GM23338 (cell line): ENCODE measurements around the gene RSPH1. TPM values are rescaled to one million over a fixed set of nuclear protein-coding genes. Genes with fewer than 3 reads are reported as not detected.

ENCODE experiments used
- ATAC-seq: fragments of 200-7000 bp; cut with Tn5 transposase; 3 replicates; pipeline ENCODE4 v1.9.1; 2020
- DNase-seq: peaks from one replicate; pipeline ENCODE4 v3.0.0-alpha.2; 2015; ENCODE audit warnings: low spot score
- H2AFZ ChIP-seq: fragments of 200-600 bp; sonication (generic); 2 replicates; pipeline ENCODE4 v1.8.0; 2016; ENCODE audit warnings: antibody characterized with exemption, mild to moderate bottlenecking, moderate library complexity
- H3F3A ChIP-seq: fragments of 200-600 bp; sonication (generic); replicated peaks from 2 replicates; pipeline ENCODE4 v1.8.0; 2017; ENCODE audit warnings: antibody characterized with exemption, mixed run types, low read depth
- H3K27ac ChIP-seq: fragments of 200-600 bp; sonication (generic); 2 replicates; pipeline ENCODE4 v1.6.1; 2016; ENCODE audit warnings: low read depth
- H3K27me3 ChIP-seq: fragments of 200-600 bp; sonication (generic); 2 replicates; pipeline ENCODE4 v1.8.0; 2016; ENCODE audit warnings: mild to moderate bottlenecking, mixed run types, moderate library complexity; ENCODE audit not compliant: insufficient read depth
- H3K36me3 ChIP-seq: fragments of 200-600 bp; sonication (generic); 2 replicates; pipeline ENCODE4 v1.8.0; 2016; ENCODE audit warnings: mild to moderate bottlenecking; ENCODE audit not compliant: insufficient read depth
- H3K4me1 ChIP-seq: fragments of 200-600 bp; sonication (generic); 2 replicates; pipeline ENCODE4 v1.8.0; 2016; ENCODE audit warnings: mild to moderate bottlenecking, moderate library complexity; ENCODE audit not compliant: insufficient read depth
- H3K4me2 ChIP-seq: fragments of 200-600 bp; sonication (generic); 2 replicates; pipeline ENCODE4 v1.7.1; 2017; ENCODE audit warnings: mixed run types
- H3K4me3 ChIP-seq: fragments of 200-600 bp; sonication (generic); 2 replicates; pipeline ENCODE4 v1.6.1; 2016; ENCODE audit warnings: mixed run types
- H3K79me2 ChIP-seq: fragments of 200-600 bp; sonication (generic); replicated peaks from 2 replicates; pipeline ENCODE4 v1.8.0; 2017; ENCODE audit warnings: mild to moderate bottlenecking; ENCODE audit not compliant: insufficient read depth
- H3K9me2 ChIP-seq: fragments of 200-600 bp; sonication (generic); 2 replicates; pipeline ENCODE4 v1.8.0; 2017; ENCODE audit not compliant: insufficient read depth
- H4K20me1 ChIP-seq: fragments of 200-600 bp; sonication (generic); replicated peaks from 2 replicates; pipeline ENCODE4 v1.8.0; 2017; ENCODE audit warnings: mild to moderate bottlenecking; ENCODE audit not compliant: insufficient read depth
- H3K27ac Mint-ChIP-seq: 2 replicates; pipeline ENCODE4 v1.8.0; 2020; ENCODE audit warnings: inconsistent platforms, mild to moderate bottlenecking, moderate library complexity, mixed read lengths
- H3K27me3 Mint-ChIP-seq: 3 replicates; pipeline ENCODE4 v1.8.0; 2022; ENCODE audit warnings: low read depth, mild to moderate bottlenecking, moderate library complexity, mixed read lengths, inconsistent platforms; ENCODE audit not compliant: insufficient read depth, poor library complexity
- H3K36me3 Mint-ChIP-seq: 3 replicates; pipeline ENCODE4 v1.8.0; 2021; ENCODE audit warnings: low read depth, mild to moderate bottlenecking, inconsistent platforms, moderate library complexity, mixed read lengths
- H3K4me1 Mint-ChIP-seq: 3 replicates; pipeline ENCODE4 v1.8.0; 2020; ENCODE audit warnings: mild to moderate bottlenecking, inconsistent platforms, mixed read lengths
- H3K4me3 Mint-ChIP-seq: 3 replicates; pipeline ENCODE4 v1.8.0; 2021; ENCODE audit warnings: moderate library complexity, mild to moderate bottlenecking, inconsistent platforms, mixed read lengths
- H3K9me3 Mint-ChIP-seq: 3 replicates; pipeline ENCODE4 v1.8.0; 2020; ENCODE audit warnings: moderate library complexity, mild to moderate bottlenecking, inconsistent platforms, mixed read lengths
- CREB1 ChIP-seq: fragments of 250-450 bp; sonication (Bioruptor Pico); IDR thresholded peaks from 2 replicates; pipeline ENCODE4 v1.5.0; 2020; ENCODE audit warnings: low read depth, mild to moderate bottlenecking, moderate library complexity
- EZH2phosphoT487 ChIP-seq: fragments of 200-600 bp; sonication (generic); IDR thresholded peaks from one replicate; pipeline ENCODE4 v1.8.1; 2018; ENCODE audit warnings: antibody characterized with exemption; ENCODE audit not compliant: unreplicated experiment
- JUNB ChIP-seq: IDR thresholded peaks from one replicate; pipeline ENCODE4 v1.6.1; 2016; ENCODE audit warnings: antibody characterized with exemption; ENCODE audit not compliant: unreplicated experiment
- NANOG ChIP-seq: IDR thresholded peaks from 2 replicates; pipeline ENCODE4 v1.6.1; 2016; ENCODE audit warnings: antibody characterized with exemption, borderline replicate concordance
- POLR2AphosphoS5 ChIP-seq: IDR thresholded peaks from 2 replicates; pipeline ENCODE4 v1.6.1; 2016; ENCODE audit warnings: antibody characterized with exemption, low read depth
- STAT1 ChIP-seq: IDR thresholded peaks from one replicate; pipeline ENCODE4 v1.6.1; 2016; ENCODE audit warnings: antibody characterized with exemption; ENCODE audit not compliant: unreplicated experiment
- ZNF114 ChIP-seq: fragments of 250-450 bp; sonication (Bioruptor Pico); IDR thresholded peaks from 2 replicates; pipeline ENCODE4 v1.5.0; 2020; ENCODE audit warnings: mild to moderate bottlenecking, moderate library complexity
- ZNF331 ChIP-seq: fragments of 250-450 bp; sonication (Bioruptor Pico); IDR thresholded peaks from 2 replicates; pipeline ENCODE4 v1.5.0; 2020; ENCODE audit warnings: low read depth, mild to moderate bottlenecking, moderate library complexity
- polyA plus RNA-seq: library from polyadenylated mRNA; unstranded; fragments of >200 nt; fragmentation: Nextera tagmentation; extraction: Ambion mirVana; gene quantifications from 2 replicates; pipeline ENCODE4 v1.2.1, GENCODE V29; 2016
- total RNA-seq: library from RNA; depleted of rRNA; stranded (reverse); fragments of >200 nt; shearing (Covaris generic); gene quantifications from 2 replicates; pipeline ENCODE4 v1.2.3, GENCODE V29; 2014
- TF ChIP-seq, protein P1 (sequence below): fragments of 250-450 bp; sonication (Bioruptor Pico); IDR thresholded peaks from 2 replicates; pipeline ENCODE4 v1.5.0; 2020; ENCODE audit warnings: mild to moderate bottlenecking, moderate library complexity
- TF ChIP-seq, protein P2 (sequence below): IDR thresholded peaks from 2 replicates; pipeline ENCODE4 v1.6.1; 2016; ENCODE audit warnings: antibody characterized with exemption

RSPH1 gene
- total and polyA plus RNA-seq, 2 experiments from 2014 or later = 0.23 TPM; not detected in 1

DNA sequence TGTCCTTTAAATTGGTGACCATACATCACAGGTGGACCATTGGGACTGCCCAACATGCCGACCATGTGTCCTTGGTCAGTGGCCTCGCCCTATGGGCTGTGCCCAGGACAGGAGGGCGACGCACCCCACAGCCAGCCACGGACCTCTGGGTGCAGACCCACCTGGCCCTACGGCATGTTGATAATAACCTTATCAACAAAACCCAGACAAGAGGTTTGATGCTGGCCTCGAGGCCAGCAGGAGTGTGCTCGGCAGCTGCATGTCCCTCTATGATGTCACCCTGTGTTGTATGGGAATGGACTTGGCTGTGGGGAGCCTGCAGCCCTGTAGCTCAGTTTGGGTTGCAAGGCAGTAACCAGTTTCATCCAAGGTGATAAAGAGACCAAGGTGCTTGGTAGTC, 49.7 kb upstream of the RSPH1 start (continued):
- TF ChIP-seq, protein P1, sequence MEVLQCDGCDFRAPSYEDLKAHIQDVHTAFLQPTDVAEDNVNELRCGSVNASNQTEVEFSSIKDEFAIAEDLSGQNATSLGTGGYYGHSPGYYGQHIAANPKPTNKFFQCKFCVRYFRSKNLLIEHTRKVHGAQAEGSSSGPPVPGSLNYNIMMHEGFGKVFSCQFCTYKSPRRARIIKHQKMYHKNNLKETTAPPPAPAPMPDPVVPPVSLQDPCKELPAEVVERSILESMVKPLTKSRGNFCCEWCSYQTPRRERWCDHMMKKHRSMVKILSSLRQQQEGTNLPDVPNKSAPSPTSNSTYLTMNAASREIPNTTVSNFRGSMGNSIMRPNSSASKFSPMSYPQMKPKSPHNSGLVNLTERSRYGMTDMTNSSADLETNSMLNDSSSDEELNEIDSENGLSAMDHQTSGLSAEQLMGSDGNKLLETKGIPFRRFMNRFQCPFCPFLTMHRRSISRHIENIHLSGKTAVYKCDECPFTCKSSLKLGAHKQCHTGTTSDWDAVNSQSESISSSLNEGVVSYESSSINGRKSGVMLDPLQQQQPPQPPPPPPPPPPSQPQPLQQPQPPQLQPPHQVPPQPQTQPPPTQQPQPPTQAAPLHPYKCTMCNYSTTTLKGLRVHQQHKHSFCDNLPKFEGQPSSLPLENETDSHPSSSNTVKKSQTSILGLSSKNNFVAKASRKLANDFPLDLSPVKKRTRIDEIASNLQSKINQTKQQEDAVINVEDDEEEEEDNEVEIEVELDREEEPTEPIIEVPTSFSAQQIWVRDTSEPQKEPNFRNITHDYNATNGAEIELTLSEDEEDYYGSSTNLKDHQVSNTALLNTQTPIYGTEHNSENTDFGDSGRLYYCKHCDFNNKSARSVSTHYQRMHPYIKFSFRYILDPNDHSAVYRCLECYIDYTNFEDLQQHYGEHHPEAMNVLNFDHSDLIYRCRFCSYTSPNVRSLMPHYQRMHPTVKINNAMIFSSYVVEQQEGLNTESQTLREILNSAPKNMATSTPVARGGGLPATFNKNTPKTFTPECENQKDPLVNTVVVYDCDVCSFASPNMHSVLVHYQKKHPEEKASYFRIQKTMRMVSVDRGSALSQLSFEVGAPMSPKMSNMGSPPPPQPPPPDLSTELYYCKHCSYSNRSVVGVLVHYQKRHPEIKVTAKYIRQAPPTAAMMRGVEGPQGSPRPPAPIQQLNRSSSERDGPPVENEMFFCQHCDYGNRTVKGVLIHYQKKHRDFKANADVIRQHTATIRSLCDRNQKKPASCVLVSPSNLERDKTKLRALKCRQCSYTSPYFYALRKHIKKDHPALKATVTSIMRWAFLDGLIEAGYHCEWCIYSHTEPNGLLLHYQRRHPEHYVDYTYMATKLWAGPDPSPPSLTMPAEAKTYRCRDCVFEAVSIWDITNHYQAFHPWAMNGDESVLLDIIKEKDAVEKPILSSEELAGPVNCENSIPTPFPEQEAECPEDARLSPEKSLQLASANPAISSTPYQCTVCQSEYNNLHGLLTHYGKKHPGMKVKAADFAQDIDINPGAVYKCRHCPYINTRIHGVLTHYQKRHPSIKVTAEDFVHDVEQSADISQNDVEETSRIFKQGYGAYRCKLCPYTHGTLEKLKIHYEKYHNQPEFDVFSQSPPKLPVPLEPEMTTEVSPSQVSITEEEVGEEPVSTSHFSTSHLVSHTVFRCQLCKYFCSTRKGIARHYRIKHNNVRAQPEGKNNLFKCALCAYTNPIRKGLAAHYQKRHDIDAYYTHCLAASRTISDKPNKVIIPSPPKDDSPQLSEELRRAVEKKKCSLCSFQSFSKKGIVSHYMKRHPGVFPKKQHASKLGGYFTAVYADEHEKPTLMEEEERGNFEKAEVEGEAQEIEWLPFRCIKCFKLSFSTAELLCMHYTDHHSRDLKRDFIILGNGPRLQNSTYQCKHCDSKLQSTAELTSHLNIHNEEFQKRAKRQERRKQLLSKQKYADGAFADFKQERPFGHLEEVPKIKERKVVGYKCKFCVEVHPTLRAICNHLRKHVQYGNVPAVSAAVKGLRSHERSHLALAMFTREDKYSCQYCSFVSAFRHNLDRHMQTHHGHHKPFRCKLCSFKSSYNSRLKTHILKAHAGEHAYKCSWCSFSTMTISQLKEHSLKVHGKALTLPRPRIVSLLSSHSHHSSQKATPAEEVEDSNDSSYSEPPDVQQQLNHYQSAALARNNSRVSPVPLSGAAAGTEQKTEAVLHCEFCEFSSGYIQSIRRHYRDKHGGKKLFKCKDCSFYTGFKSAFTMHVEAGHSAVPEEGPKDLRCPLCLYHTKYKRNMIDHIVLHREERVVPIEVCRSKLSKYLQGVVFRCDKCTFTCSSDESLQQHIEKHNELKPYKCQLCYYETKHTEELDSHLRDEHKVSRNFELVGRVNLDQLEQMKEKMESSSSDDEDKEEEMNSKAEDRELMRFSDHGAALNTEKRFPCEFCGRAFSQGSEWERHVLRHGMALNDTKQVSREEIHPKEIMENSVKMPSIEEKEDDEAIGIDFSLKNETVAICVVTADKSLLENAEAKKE (CRISPR knock-in tag) = no peak
- TF ChIP-seq ZNF114 (CRISPR knock-in tag) = no peak
- TF ChIP-seq POLR2AphosphoS5 = no peak
- no peak for TF ChIP-seq CREB1 (CRISPR knock-in tag)
- TF ChIP-seq NANOG = no peak
- TF ChIP-seq, protein P2, sequence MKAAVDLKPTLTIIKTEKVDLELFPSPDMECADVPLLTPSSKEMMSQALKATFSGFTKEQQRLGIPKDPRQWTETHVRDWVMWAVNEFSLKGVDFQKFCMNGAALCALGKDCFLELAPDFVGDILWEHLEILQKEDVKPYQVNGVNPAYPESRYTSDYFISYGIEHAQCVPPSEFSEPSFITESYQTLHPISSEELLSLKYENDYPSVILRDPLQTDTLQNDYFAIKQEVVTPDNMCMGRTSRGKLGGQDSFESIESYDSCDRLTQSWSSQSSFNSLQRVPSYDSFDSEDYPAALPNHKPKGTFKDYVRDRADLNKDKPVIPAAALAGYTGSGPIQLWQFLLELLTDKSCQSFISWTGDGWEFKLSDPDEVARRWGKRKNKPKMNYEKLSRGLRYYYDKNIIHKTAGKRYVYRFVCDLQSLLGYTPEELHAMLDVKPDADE = no peak

DNA sequence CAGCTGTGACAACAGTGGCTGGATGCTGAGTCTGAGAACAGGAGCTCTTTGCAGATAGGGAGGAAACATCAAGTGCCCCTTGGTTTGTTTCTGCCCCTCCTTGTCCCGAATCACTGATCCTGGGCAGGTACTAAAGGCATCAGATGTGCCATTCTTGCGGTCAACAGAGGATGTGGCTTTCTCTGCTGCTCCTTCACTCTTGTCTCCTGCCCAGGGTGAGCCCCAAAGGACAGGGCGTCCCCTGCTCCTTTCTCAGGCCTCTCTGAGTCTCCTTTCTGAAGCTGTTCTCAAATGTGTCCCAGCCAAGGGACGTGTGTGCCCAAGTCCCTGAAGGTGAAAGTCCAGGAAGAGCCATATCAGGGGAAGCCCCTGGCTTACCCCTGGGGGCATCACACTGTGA, 49.3 kb upstream of the RSPH1 start:
- Histone ChIP-seq H3K9me2 (no peaks in the 10 kb centered on the region), H3K27ac (no peak overlapping the region), H3K4me1 (peaks cover 6% of the 10 kb centered on the region; the same call in 1 of the 2 replicates), H3K79me2 (no peaks in the 10 kb centered on the region), H3K27me3 (no peaks in the 10 kb centered on the region), H3K36me3 (peaks cover 3% of the 10 kb centered on the region), H2AFZ (no peak overlapping the region), H3K4me3 (no peak overlapping the region), H3K4me2 (no peak overlapping the region), H4K20me1 (no peaks in the 10 kb centered on the region), H3F3A (no peaks in the 10 kb centered on the region)
- DNase-seq (no peak), ATAC-seq (no peak)
- no peaks in the 10 kb centered on the region for H3K9me3 Mint-ChIP-seq
- H3K4me1 Mint-ChIP-seq = peaks cover 20% of the 10 kb centered on the region
- peaks cover 3% of the 10 kb centered on the region for H3K27me3 Mint-ChIP-seq
- peaks cover 65% of the 10 kb centered on the region for H3K36me3 Mint-ChIP-seq
- H3K27ac Mint-ChIP-seq = no peak overlapping the region
- H3K4me3 Mint-ChIP-seq = no peak overlapping the region
- TF ChIP-seq POLR2AphosphoS5 (no peak), CREB1 (CRISPR knock-in tag) (no peak), JUNB (no peak), ZNF331 (no peak), NANOG (no peak), EZH2phosphoT487 (no peak), STAT1 (no peak)
- TF ChIP-seq, protein P1 (CRISPR knock-in tag) = no peak
